HG03280 (cell line): Measurements from ENCODE around the gene MARVELD2.
"Not testable (repeated sequence)": the region's sequence is repeated elsewhere in the genome, so short reads cannot be mapped to it uniquely, and the experiment has no call there.

Source experiments
- ATAC-seq: cut with Tn5 transposase; IDR thresholded peaks from one replicate; pipeline ENCODE4 v1.9.1; 2021; ENCODE audit warnings: mild to moderate bottlenecking, moderate library complexity; ENCODE audit not compliant: unreplicated experiment

The MARVELD2 gene

GRCh38 chr5:69449511-69449910 is 34.6 kb downstream of the MARVELD2 start:
- ATAC-seq, result no peak

DNA sequence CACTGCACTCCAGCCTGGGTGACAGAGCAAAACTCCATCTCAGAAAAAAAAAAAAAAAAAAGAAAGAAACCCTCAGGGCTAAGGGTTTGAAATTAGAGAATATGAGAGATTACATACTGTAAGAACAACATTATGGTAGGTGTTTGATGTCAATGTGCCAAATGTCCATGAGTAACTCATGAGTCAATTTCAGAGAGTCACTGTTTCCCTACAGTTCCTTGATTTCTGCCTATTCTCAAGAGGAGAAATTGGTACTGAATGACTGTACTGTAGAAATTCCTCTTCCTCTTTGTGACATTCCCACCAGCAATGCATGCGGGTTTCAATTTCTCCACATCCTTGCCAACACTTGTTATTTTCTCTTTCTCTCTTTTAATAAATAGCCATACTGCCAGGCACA is 35.2 kb downstream of the MARVELD2 start:
- ATAC-seq, result no peak

GRCh38 chr5:69450527-69450926 is 35.6 kb downstream of the MARVELD2 start:
- not testable (repeated sequence) for ATAC-seq

- ATAC-seq, result no peak
Observed at GRCh38 chr5:69451941-69452647, 37.2 kb downstream of the MARVELD2 start.

- not testable (repeated sequence) for ATAC-seq
Observed at GRCh38 chr5:69453487-69453886, 38.6 kb downstream of the MARVELD2 start.

DNA sequence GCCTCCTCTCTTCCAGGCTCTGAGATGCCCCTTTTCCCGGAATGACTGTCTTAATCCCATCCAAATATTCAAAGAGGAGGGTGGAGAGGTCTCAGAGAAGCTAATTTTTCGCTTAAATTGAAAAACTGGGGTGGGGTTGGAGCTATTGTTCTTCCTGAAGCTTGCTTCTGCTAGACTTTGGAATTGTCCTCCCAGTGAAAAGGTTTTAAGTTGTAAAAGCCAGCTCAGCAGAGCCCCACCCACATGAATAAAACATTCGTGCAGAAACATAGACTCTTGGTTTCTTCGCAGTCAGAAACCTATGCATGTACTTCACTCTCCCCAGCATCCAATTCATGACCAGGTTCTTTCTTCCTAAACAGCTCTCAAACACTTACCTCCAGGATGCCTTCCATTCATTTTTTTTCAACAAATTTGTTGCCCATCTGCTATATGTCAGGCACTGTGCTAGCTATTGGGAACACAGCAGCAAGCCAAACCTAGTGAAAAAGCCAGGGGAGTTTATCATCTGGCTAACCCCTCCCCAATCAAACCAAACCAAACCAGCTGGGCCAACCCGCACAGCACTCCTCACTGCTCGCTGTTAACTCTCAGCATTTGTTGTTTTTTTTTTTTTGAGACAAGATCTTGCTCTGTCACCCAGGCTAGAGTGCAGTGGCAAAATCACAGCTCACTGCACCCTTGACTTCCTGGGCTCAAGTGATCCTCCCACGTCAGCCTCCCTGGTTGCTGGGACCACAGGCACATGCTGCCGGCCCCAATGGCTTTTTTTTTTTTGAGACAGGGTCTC is 39.7 kb downstream of the MARVELD2 start:
- no peak for ATAC-seq

DNA sequence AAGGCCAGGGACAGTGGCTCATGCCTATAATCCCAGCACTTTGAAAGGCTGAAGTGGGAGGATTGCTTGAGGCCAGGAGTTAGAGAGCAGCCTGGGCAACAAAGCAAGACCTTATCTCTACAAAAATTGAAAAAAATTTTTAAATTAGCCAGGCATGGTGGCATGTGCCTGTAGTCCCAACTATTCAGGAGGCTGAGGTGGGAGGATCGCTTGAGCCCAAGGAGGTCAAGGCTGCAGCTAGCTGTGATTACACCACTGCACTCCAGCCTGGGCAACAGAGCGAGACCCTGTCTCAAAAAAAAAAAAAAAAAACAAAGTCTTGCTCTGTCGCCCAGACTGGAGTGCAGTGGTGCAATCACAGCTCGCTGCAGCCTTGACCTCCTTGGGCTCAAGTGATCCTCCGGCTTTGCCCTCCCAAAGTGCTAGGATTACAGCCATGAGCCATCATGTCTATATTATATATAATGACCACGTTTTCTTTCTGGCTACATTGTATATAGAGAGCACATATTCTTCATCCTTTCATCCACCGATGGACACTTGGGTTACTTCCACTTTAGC is 40.6 kb downstream of the MARVELD2 start:
- not testable (repeated sequence) for ATAC-seq

DNA sequence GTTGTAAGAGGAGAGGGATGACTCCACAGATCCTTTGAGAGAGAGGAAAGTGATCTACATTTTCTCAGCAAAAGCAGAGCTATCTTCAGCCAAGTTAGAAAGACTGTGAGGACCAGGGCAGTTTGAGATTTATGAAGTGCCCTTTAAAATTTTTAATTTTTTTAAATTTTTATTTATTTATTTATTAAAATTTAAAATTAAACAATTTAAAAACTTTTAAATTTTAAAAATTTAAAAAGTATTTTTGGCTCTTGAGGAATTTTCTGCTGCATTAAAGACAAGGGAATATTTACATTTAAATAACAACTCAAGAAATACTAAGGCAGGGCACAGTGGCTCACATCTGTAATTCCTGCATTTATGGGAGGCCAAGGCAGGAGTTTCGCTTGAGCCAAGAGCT is 47.3 kb downstream of the MARVELD2 start:
- ATAC-seq, result no peak

DNA sequence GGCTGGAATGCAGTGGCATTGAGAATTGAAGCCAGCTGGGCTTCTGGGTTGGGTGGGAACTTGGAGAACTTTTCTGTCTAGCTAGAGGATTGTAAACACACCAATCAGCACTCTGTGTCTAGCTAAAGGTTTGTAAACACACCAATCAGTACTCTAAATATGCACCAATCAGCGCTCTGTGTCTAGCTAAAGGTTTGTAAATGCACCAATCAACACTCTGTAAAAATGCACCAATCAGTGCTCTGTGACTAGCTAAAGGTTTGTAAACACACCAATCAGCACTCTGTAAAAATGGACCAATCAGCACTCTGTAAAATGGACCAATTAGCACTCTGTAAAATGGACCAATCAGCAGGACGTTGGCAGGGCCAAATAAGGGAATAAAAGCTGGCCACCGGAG is 51.5 kb downstream of the MARVELD2 start:
- ATAC-seq, result not testable (repeated sequence)

DNA sequence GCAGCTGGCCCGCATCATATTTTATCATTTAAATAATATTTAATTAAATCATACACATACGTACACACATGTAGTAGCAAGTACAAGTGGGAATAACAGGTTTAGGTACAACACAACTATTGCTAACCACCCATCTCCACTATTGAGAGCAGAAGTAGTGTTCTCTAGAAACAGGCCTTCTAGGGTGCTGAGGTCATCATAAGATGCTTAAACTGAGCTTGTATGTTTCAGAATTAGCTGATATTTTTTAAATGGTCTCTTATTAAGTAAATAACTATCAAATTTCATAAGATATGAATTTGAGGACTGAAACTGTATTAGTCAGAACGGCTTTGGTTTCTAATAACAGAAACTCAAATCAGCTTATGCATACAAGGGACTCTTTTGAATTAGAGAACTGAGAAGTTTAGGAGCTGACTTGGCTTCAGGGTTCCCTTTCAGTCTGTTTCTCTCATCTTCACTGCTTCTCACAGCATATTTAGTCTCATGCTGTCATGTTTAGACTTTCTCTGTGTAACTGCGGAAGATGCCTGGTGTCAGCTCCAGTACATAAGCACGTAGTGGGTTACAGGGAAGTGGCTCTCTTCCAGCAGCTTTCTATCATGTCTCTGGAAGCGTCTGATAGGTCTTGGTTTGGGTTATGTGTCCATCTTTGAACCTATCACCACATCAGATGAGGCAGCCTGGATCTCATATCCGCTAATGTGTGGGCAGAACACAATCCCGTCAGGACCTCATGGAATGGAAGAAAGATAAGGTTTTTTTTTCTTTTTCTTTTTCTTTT is 52.7 kb downstream of the MARVELD2 start:
- ATAC-seq, result peak; percentile 97

- ATAC-seq, result no peak
Observed at GRCh38 chr5:69468631-69469030, 53.7 kb downstream of the MARVELD2 start.

- not testable (repeated sequence) for ATAC-seq
Observed at GRCh38 chr5:69471516-69471915, 56.6 kb downstream of the MARVELD2 start.

DNA sequence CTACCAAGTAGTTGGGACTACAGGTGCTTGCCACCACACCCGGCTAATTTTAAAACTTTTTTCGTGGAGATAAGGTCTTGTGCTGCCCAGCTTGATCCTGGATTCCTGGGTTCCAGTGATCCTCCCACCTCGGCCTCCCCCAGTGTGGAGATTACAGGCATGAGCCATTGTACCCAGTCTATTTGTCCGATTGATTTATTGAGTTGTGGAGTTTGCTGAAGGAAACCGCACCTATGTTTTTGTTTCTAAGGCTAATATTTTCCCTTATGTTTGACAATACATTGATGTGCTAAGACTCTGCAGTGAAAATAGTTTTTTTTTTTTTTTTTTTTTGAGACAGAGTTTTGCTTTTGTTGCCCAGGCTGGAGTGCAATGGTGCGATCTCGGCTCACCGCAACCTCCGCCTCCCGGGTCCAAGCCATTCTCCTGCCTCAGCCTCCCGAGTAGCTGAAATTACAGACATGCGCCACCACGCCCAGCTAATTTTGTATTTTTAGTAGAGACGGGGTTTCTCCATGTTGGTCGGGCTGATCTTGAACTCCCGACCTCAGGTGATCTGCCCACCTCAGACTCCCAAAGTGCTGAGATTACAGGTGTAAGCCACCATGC is 57.7 kb downstream of the MARVELD2 start:
- not testable (repeated sequence) for ATAC-seq

GRCh38 chr5:69477170-69477569 is 62.3 kb downstream of the MARVELD2 start:
- ATAC-seq, result no peak

DNA sequence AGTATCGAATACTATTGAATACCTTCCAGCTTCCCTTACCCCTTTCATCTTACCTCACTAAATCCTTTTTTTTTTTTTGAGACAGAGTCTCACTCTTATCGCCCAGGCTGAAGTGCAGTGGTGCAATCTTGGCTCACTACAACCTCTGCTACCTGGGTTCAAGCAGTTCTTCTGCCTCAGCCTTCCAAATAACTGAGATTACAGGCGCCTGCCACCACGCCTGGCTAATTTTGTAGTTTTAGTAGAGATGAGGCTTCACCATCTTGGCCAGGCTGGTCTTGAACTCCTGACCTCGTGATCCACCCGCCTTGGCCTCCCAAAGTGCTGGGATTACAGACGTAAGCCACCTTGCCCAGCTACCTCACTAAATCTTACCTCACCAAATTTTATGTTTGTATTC is 63.4 kb downstream of the MARVELD2 start:
- ATAC-seq, result not testable (repeated sequence)

- no peak for ATAC-seq
Observed at GRCh38 chr5:69484891-69485290, 70.0 kb downstream of the MARVELD2 start.

DNA sequence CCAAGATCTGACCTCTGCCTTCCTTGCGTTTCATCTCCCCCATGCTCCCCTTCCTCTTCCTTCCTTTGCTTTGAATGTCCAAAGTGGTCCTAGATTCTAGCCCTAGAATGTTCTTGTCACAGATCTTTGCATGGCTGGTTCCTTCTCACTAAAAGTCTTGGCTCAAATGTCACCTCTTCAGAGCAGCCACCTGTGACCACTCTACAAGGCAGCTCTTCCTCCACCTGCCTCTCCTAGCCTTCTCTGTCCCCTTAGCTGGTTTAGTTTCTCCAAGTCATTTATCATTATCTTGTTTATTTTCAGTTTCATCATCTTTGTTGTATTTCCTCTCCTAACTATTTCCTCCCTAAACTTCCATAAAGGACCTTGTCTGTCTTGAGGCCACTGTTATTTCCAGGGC is 70.6 kb downstream of the MARVELD2 start:
- no peak for ATAC-seq

DNA sequence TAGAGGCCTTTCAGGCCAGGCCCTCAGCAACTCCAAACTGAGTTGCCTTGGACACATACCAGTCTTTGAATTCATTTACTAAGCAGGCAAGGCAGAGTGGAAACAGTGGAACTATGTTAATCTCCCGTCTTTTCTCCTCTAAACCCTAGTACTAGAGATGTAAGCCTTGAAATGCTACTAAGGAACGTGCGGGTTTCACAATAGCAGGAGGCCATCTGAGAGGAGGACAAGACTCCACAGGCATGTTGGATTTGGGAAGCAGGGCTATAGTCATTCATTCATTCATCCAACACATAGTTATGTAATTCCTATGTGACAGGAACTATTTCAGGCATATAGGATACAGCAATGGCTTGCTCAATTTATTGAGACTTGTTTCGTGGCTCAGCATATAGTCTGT is 74.3 kb downstream of the MARVELD2 start:
- ATAC-seq, result no peak

DNA sequence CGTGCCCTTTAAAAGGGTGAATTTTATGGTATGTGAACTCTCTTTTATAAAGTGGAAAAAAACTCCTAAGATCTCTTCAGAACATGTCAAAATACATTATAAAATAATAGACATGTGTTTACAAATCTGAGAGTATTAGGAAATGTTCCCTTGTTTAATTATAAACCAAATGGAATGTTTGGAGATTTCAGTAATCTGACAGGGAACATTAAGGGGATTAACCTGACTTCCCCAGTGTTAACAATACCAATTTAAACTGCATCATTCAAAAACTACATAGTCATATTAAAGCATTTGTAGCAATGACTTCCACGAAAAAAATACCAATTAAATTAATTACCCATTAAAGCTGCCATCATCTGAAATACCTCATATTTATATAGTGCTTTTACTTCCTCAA is 76.1 kb downstream of the MARVELD2 start:
- ATAC-seq, result no peak

- no peak for ATAC-seq
Observed at GRCh38 chr5:69491838-69492390, 77.0 kb downstream of the MARVELD2 start.
